ENCODE data around the gene RASEF. TPM values are rescaled to one million over a fixed set of nuclear protein-coding genes. Genes with fewer than 3 reads are reported as not detected.
"Not testable (repeated sequence)": the region's sequence is repeated elsewhere in the genome, so short reads cannot be mapped to it uniquely, and the experiment has no call there.

The RASEF gene
- total RNA-seq, result not detected

- POLR2A ChIA-PET, result no interaction called here
- CTCF ChIA-PET, result no interaction called here
Measured at GRCh38 chr9:83062651-83063527, at the start of gene RASEF. TSS of gene RASEF (minus strand) at chr9:83063142. CDS start at chr9:83062867, 275 bp downstream.

DNA sequence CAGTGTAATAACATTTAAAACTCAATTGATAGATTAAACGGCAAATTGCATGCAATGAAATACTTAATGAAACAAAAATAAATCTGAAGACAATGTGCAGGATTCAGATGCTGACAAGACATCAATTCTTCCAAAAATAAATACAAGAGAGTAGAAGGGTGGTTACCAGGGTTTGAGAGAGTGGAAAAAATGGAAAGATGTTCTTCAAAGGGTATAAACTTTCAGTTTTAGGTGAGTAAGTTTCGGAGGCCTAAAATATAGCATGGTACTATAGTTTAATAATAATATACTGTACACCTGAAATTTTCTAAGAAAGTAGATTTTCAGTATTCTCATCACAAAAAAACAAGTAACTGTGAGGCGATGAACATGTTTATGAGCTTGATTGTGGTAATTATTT lies 48.2 kb upstream of the RASEF start:
- POLR2A ChIA-PET, result no interaction called here
- CTCF ChIA-PET, result no interaction called here

DNA sequence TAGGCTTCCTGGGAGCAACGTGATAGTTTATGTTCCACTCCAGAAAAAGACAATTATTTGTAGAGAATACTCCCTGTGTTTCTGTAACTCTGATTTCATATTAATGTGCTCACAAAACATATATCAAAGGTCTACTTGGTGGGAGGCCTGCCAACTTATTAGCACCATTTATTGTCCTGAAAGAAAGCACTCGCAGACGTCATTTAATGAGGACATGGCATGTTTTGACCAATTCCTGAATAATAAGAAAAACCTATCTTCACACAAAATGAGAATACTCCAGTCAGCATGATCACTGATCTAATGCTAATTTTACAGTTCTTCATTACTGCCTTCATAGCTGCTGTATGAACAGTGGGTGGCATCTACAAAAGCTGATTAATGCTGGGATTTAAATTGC lies 46.4 kb upstream of the RASEF start:
- ChIA-PET POLR2A (no interaction called here), CTCF (no interaction called here)

DNA sequence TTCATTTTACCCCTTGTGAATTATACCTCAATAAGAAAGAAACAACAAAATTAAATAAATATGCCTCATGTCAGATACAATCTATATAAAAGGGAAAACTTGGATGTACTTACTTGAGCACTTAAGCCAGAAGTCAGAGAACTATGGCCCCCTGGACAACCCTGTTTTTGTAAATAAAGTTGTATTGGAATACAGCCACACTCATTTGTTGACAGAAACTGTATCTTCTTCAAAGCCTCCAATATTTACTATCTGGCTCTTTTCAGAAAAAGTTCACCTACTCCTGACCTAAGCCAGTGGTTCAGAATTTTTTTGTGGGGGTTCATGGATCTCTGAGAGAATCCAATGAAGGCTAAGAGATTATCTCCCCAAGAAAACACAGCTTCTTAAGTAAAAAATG lies 45.3 kb upstream of the RASEF start:
- POLR2A ChIA-PET, result no interaction called here

DNA sequence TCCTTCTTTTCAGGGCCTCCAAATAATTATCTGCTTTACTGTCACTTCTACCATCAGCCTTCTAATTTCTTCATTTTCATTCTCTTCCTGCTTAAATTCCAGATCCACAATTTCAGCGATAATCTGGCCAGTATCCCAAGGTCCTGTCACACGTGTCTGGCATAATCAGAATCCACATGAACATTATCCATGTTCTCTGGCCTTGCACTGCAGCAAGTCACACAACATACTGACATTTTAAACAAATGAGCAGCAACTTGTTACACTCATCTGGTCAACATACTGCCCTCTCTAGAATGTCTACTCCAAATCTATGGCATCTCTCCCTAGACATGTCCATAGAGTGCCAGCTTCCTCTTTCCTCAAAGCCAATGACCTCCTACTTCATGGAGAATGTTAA lies 43.8 kb upstream of the RASEF start:
- ChIA-PET CTCF (no interaction called here), POLR2A (no interaction called here)

More for the DNA sequence above, 45.3 kb upstream of the RASEF start:
- CTCF ChIA-PET, result no interaction called here

GRCh38 chr9:83106263-83106662 lies 43.3 kb upstream of the RASEF start:
- CTCF ChIA-PET, result no interaction called here
- POLR2A ChIA-PET, result no interaction called here

- POLR2A ChIA-PET, result no interaction called here
- CTCF ChIA-PET, result no interaction called here
Measured at GRCh38 chr9:83097633-83098032, 34.7 kb upstream of the RASEF start.

- POLR2A ChIA-PET, result not testable (repeated sequence)
Measured at GRCh38 chr9:83093311-83093710, 30.4 kb upstream of the RASEF start.

DNA sequence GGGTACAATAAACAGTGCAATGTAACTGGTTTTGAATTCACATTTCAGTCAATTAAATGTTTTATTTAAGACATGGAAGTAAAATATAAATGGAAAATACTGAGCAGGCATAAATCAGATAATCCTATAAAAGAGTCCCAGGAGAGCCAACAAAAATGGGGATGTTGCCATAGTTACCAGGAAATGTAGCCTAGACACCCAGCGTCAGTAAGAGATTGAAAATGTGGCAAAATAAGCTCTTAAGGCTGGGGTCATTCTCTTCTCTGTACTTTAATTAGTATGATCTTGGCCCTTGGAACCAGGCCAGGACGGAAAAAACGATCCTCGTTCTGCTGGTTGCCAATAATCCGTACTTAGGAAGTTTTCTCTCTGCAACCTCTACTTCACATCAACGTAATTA lies 18.9 kb upstream of the RASEF start:
- POLR2A ChIA-PET, result no interaction called here
- CTCF ChIA-PET, result no interaction called here

More at GRCh38 chr9:83093311-83093710, 30.4 kb upstream of the RASEF start:
- CTCF ChIA-PET, result not testable (repeated sequence)

DNA sequence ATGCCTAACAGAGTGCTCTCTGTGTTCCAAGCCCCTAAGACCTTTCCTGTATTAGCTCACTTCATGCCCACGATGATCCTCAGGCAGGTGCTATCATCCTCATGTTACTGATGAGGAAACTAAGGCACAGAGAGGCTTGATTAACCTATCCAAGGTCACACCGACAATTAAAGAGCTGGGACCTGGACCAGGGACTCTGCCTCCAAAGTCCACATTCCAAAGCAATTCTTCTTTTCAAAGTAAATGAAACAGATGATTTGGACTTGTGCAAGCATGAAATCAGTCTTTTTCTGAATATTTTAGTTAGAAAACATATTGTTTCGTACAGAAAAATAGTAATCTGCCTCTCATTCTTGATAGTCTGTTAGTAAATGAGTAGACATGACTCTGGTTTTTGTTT lies 18.1 kb upstream of the RASEF start:
- POLR2A ChIA-PET, result no interaction called here
- CTCF ChIA-PET, result no interaction called here

DNA sequence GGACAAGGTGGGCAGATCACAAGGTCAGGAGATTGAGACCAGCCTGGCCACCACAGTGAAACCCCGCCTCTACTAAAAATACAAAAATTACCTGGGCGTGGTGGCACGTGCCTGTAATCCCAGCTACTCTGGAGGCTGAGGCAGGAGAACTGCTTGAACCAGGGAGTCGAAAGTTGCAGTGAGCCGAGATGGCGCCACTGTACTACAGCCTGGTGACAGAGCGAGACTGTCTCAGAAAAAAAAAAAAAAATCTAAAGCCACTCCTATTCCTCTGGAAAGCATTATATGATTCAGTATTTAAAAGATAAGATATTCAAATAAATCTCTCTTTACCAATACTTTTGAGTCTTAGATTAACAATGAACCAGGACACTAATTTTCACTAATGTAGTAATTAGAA lies 13.0 kb upstream of the RASEF start:
- CTCF ChIA-PET, POLR2A ChIA-PET: not testable (repeated sequence)

GRCh38 chr9:83072498-83072897 lies 9.6 kb upstream of the RASEF start:
- POLR2A ChIA-PET, CTCF ChIA-PET: not testable (repeated sequence)

DNA sequence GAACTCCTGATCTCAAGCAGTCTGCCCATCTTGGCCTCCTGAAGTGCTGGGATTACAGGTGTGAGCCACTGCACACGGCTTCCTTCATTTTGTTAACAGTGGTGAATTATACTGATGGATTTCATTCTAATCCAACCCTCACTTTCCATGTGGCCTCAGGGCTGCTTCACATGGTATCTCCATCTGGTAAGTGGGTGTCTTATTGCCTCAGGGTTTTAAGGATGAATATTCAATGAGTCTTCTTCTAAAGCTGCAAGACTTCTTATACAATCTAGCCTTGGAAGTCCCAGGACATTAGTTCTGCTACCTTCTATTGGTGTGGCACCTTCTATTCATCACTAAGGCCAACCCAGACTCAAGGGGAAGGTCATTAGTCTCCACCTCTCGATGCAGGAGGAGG lies 8.7 kb upstream of the RASEF start:
- ChIA-PET POLR2A (no interaction called here), CTCF (no interaction called here)

- POLR2A ChIA-PET, result no interaction called here
- CTCF ChIA-PET, result no interaction called here
Measured at GRCh38 chr9:83070261-83070660, 7.3 kb upstream of the RASEF start.

DNA sequence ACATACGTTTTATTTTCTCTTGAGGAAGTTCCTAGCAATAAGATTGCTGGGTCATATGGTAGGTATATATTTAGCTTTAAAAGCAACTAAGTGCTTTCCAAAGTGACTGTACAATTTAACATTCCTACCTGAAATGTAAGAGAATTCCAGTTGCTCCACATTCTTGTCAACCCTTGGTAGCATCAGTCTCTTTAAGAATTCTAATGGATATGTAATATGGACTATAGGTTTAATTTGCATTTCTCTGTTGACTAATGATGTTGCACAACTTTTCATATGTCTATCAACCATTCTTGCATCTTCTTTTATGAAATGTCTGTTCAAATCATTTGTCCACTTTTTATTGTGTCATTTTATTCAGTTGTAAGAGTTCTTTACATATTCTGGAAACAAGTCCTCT lies 6.7 kb upstream of the RASEF start:
- ChIA-PET POLR2A (no interaction called here), CTCF (no interaction called here)

GRCh38 chr9:83068414-83068813 lies 5.5 kb upstream of the RASEF start:
- CTCF ChIA-PET, result no interaction called here
- POLR2A ChIA-PET, result no interaction called here

DNA sequence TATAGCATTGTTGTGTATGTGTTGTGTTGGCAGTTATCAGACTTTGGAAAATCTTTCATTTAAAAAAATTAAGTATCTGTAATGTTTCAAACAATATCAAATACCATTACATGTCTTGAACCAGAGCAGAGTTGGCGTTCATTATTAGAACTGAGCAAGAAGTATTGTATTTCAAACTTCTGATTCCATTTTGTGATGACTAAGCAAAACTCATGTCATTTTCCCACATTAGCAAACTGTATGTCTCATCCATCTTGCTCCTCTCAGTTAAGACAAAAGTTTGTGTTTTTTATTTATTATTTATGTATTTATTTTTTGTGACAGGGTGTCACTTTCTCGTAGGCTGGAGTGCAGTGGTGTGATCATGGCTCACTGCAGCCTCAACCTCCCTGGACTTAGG lies 4.6 kb upstream of the RASEF start:
- CTCF ChIA-PET, result no interaction called here
- POLR2A ChIA-PET, result no interaction called here

DNA sequence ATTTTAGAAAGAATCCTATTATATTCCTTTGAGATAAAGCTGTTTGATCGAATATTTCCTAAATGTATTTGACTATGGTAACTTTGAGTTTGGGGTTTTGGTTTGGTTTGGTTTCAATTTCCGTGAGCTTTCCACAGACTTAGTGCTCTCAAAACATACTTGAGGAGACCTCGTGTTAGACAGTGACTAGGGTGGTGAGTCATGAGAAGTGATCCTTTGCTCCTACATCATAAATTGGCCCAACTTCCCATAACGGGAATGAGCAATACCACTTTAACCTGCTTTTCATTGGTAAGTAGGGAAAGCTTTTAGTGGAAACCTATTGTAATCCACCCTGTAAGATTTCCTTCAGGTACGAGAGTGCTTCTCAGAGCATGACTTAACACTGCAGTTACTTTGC lies 3.8 kb upstream of the RASEF start:
- ChIA-PET CTCF (no interaction called here), POLR2A (no interaction called here)

DNA sequence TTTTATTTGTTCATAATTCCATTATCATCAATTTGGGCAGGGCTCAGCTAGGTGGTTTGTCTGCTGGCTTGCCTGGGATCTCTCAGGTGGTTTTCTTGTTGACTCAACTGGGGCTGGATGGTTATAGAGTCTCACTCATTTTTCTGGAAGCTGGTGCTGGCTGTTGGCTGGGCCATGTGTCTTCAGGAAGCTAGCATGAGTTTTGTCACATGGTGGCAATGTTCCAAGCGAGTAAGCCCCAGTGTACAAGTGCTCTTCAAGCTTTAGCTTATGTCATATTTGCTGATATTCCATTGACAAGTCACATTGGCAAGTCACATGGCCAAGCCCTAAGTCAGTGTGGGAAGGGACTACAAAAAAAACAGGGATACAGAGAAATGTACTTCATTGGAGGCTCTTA lies 2.3 kb upstream of the RASEF start:
- ChIA-PET POLR2A (no interaction called here), CTCF (no interaction called here)

DNA sequence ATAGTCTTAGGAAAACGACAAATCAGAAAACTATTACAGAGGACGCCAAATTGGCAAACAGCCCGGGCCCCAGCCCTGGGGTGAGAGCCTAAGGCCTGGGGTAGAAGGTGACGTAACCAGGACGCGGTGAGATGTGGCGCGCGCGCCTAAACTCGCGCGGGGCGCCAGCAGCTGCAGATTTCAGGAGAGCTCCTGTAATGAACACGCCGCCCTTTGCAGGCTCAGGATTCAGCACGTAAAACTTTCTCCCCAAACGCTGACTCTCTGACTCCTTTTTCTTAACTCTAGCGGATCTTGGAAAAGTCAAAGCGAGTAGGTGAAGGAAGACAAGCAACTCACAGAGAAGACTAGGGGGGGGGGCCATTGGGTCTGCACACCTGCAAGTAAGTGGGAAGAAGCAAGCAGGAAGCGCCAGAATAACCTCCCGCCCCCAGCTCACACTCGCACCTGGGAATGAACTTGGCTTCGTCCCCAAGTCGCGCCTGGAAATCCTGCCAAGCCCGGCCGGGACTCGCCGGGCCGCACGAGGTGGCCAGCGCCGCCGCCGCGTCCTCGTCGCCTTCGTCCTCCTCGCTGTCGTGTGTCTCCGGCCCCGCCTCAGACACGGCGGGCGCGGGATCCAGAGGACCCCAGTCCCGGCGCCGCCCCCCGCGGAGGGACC lies 822 bp downstream of the RASEF start:
- ChIA-PET CTCF (no interaction called here), POLR2A (no interaction called here)

DNA sequence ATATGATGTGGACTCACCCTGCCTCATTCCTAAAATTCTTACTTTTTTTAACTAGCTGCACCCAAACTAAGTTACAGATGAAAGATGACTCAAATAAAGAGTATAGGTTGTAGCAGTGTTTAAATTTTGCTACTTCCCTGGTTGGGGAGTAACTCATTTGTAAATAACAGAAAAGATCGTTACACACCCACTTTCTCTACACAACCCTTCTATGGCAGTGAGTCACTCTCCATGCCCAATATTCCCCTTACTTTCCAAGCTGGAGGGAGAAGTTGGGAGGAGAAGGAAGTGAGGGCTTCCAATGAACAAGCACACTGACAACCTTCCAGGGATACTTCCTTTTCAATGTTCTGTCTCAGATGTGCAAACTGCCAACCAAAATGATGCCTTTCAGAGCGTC lies 1.9 kb downstream of the RASEF start:
- POLR2A ChIA-PET, result no interaction called here
- CTCF ChIA-PET, result no interaction called here

- POLR2A ChIA-PET, result no interaction called here
- CTCF ChIA-PET, result no interaction called here
Measured at GRCh38 chr9:83060556-83060955, 2.4 kb downstream of the RASEF start.

All from activated CD8-positive, alpha-beta memory T cell treated with anti-CD3 and anti-CD28 coated beads for 36 hours (primary cell).